ENCODE measurements around the gene ACER3. TPM values are rescaled to one million over a fixed set of nuclear protein-coding genes. Genes with fewer than 3 reads are reported as not detected.
"Not testable (repeated sequence)": the region's sequence is repeated elsewhere in the genome, so short reads cannot be mapped to it uniquely, and the experiment has no call there.

The ACER3 gene
- polyA plus RNA-seq, 5 donors, result 10.7 to 34.6 (median 20.5) TPM

DNA sequence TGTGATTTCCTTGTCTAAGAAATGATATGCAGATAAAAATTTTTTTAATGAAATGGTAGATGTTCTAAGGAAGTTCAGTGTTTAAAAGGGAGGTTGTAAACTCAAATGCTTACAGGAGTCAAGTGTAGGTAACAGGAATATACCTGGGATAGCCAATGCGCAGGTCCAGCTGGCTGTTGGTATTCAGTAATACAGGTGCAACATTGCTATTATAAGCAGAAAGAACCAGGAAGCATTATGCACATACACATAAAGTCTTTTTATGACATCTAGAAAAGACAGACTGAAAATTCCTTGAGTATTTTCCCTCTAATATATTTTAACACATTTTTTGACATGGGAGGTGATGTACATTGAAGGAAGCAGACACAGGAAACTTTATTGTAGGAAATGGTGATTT is 129.9 kb downstream of the ACER3 start:
- no peak for DNase-seq

DNA sequence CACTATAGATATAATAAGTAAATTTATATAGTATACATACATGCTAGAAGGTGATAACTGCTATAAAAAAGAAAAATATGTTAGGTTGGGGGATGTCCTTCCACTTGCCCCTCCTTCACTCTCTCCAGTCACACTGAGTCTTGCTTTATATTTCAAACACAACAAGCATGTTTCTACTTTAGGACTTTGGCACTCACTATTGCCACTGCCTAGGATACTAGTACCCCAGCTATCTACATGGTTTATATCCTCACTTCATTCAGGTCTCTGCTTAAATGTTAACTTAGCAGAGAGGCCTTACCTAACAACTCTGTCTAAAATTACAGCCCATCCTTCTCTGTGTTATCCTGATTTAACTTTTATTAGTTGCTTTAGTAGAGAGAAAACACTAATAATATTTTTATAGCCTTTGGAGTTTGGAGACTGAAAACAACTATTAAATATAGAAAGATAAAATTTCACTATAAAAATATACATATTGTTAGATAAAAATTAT is 134.4 kb downstream of the ACER3 start:
- no peak for DNase-seq

DNA sequence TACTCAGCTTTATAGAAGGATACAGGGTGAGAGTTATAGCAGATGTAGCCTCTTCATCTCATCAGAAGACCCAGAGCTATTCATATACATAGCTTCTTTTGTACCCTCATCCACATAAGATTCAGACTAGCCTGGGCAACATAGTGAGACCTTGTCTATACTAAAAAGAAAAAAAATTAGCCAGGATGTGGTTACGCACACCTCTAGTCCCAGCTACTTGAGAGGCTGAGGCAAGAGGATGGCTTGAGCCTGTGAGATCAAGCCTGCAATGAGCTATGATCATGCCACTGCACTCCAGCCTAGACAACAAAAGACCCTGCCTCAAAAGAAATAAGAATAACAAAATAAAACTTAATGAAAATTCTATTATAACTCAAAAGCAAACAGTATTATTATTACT is 136.8 kb downstream of the ACER3 start:
- no peak for DNase-seq

DNA sequence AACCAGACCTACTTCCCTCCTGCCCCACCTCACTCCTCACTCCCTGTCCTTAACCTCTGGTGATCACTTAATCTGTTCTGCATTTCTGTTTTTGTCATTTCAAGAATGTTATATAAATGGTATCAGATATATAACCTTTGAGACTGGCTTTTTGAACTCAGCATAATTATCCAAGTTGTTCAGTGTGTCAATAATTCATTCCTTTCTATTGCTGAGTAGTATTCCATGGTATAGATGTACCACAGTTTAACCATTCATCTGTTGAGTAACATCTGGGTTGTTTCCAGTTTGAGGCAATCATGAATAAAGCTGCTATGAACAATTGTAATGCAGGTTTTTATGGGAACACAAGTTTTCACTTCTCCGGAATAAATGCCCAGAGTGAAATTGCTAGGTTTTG is 138.9 kb downstream of the ACER3 start:
- DNase-seq, result no peak

DNA sequence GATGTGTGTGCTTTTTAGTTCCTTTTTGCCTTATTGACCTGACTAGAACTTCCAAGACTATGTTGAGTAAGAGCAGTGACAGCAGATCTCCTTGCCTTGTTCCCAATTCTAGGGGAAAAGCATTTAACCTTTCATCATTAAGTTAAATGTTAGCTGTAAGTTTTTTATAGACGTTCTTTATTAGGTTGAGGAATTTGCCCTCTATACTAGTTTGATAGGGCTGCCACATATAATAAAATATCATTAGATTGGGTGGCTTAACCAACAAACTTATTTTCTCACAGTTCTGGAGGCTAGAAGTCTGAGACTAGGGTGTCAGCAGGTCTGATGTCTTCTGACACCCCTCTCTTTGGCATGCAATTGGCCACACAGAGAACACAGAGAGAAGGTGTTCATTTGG is 140.9 kb downstream of the ACER3 start:
- DNase-seq, result no peak

DNA sequence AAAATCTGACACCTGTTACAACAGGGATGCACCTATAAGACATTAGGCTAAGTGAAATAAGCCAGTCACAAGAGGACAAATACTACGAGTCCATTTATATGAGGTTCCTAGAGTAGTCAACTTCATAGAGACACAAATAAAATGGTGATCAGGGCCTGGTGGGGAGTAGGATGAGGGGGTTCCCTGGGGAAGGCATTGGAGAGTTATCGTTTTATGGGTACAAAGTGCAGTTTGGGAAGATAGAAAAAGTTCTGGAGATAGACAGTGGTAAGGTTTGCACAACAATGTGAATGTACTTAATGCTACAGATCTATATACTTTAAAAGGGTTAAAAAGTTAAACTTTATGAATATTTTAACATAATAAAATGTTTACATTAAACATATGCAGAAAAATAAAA is 142.1 kb downstream of the ACER3 start:
- DNase-seq, result no peak

DNA sequence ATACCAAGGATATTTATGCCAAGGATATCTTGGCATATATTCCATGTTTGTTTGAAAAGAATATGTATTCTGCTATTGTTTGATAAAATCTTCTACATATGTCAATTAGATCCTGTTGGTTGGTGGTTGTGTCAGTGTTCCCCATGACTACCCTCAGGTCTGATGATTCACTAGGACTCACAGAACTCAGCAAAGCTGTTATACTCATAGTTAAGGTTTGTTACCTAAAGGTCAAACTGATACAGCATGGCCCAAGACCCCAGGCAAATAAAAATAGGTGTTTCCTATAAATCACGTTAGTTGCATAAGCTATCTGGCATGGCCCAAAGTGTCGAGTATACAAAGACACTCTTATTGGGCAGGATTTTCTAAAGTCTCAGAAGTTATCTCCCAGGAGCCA is 143.2 kb downstream of the ACER3 start:
- DNase-seq, result no peak

DNA sequence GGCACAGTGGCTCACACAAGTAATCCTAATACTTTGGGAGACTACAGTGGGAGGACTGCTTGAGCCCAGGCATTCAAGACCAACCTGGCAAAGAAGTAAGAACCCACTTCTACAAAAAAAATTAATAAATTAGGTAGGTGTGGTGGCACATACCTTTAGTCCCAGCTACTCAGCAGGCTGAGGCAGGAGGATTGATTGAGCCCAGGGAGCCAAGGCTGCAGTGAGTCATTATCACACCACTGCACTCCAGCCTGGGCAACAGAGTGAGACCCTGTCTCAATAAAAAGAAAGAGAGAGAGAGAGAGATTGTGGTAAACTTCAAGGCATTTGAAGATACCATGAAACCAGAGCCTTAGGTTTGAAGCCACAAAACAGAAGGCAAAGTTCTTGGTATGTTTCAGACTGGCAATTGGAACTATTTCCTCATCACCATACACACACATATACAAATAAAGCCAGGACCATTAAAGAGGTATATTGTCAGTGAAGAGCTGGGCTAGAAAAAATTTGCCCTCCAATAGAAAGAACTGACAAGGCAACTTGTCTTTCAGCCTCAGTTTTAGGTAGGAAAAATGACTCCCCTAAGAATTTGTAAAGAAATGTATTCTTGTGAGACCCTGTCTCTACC is 148.9 kb downstream of the ACER3 start:
- DNase-seq, result no peak

DNA sequence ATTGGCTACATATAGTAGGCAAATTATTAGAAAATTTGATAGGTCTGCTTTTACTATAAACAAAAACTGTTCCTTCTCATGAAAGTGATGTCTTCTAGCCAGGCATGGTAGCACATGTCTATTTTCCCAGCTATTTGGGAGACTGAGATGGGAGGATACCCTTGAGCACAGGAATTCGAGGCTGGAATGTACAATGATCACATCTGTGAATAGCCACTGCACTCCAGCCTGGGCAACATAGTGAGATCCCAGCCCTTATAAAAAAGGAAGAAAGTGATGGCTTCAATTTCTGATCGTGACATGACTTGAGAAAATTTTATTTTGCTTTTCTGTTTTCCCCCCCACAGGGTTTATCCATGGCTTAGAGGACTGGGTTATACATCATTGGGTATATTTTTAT is 154.0 kb downstream of the ACER3 start:
- no peak for DNase-seq

DNA sequence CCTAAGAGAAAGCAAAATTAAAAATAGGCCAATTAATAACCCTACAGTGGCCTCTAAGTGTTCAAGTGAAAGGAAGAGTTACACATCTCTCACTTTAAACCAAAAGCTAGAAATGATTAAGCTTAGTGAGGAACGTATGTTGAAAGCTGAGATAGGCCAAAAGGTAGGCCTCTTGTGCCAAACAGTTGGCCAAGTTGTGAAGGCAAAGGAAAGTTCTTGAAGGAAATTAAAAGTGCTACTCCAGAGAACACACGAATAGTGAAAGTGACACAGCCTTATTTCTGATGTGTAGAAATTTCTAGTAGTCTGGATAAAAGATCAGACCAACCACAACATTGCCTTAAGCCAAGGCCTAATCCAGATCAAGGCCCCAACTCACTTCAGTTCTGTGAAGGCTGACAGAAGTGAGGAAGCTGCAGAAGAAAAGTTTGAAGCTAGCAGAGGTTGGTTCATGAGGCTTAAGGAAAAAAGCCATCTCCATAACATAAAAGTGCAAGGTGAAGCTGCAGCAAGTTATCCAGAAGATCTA is 157.7 kb downstream of the ACER3 start:
- not testable (repeated sequence) for DNase-seq

DNA sequence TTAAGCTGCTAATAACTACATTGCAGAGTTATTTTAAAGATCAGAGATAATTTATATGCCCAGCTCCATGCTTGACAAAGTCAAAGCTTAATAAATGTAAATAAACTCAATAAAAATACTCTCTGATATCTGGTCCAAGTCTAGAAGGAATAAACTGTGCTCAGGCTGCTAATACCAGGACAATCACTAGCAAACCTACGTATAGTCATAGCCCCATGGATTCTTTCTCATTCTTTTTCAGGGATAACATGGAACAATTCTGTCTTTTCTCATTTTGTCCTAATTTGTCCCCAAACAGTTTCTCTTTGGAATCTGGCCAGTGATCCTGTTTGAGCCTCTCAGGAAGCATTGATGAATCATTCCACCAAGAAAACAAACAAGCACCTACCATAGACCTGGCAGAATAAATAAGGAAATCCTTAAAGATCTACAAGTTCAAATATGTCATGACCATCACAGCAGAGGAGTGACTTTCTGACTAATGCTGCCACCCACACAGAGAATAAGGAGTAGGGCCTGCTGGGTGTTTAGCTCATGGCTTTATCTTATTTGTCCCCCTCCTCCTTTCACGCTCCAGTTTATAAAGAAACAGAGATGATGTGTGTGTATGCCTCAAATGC is 159.4 kb downstream of the ACER3 start:
- no peak for DNase-seq

DNA sequence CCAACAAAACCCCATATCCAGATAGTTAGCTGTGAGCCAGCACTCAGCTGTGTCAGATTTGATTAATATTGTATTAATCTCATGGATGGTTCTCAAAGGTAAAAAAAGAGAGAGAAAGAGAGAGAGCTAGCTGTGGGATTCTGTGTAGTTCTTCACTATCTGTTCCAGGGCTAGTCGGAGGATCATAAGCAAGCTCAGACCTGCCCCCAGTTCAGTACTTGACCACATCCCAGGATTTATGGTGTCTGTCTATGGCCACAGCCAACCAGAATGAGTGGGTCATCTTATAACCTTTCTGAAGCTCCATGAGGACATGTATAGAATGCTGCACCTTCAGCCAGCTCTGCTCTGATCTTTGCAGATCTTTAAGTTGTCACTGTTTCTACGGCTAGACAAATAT is 160.0 kb downstream of the ACER3 start:
- no peak for DNase-seq

DNA sequence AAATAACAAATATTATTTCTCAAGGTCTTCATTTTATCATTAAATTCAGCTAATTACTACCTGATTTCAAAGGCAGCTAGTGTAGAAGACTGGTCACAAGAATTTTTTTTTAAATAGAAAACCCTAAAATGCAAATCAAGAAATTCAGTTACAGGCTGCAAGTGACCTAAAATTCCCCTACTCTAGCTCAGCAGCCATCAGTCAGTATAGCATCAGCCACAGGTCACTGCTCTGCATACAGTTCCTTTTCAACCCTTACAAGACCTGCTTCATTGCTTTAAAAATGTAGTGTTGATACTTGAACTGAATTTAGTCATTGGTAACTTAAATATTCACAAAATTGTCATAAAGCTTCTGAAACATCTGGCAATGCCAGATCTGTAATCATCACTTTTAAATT is 164.0 kb downstream of the ACER3 start:
- no peak for DNase-seq

DNA sequence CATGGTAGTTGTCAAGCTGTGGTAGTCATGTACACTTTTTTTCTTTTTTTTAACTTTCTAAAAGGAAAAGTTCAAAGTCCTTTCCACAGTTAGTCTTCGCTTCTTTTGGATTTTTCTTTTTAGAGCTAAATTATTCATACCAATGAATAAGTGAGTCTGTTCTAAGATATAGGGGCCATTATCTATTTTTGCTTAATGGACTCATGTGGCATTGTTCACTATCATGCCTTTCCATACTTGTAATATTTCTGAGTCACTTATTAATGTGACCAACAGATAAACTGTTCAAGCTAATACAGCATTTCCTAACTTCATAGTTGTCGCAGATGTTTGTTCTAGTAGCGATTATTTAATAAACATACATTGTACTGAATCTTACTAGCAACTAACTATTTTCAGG is 165.5 kb downstream of the ACER3 start:
- no peak for DNase-seq

DNA sequence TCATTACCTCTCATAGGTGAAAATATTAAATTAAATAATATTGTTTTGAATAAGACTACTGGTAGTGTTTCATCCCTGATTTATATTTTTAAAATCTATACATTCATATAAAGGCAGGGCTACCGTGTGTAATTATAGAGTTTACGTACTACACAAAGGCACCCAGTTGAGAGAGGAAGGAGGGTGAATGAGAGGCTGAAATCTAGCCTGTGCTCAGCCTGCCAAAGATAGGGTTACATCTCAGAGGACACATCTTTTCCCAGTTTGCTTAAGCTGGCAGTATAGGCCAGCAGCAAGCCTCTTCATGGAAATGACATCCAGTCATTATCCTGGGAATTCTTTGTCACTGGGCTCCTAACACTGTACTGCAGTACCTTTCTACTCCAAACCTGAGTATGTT is 166.0 kb downstream of the ACER3 start:
- DNase-seq, result no peak

DNA sequence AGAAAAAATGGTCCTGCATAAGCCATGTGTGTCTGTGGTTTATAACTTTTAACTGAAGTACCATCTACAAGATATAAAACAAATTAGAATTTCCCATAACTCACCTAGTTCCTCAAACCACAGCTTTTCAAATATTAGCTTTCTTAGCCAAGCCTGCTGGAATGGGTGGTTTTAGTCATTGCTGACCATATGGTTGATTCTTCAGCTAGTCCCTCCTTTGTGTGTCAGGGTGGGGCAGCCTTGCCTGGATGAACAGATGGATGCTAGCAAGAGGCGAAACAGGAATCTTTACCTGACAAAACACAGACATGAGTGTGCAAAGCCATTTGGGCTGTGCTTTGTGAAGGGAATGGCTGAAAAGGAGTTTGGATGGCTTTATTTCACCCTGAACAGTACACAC is 166.6 kb downstream of the ACER3 start:
- DNase-seq, result no peak

DNA sequence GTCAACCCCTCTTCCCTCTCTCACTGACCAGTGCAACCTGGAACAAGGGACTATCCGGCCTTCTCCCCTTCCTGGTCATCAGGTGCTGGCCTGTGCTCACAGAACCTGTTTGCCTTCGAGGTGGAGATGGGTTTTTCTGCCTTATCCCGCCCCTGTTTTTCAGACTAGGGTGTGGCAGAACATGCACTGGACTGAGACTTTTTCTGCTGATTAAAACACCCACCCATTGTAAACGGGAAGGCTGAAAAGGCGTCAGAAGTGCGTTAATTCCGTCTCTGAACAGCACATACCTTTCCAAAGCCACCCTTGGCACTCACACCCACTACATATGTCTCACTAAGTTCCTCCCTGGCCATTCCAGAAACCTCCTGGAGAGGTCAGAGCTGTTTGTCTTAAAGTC is 169.1 kb downstream of the ACER3 start:
- DNase-seq, result no peak

DNA sequence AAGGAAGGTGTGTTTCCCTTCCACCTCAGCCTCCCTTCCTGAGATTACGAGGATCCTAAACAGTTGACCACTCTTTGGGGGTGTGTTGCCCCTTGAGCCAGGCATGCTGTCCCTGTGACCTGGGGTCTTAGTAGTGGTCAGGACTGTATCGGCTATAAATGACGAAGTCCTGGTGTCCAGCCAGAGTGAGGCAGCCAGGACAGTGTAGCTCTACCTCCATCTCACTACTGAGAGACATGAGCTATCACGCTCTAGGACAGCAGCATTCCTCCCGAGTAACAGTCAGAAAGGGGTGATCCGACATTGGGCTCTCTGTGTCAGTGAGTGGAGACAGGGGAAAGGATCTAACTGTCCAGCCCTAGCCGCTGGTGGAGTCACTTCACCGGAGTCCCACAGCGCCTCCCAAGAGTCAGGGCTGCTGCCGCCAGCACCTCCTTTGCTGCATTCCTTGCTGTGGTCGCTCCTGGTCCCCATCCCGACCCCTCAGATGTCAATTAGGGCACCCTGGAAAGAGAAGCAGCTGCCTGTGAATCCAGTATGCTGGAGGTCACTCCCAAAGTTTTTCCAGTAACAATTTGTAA is 170.2 kb downstream of the ACER3 start:
- no peak for DNase-seq

DNA sequence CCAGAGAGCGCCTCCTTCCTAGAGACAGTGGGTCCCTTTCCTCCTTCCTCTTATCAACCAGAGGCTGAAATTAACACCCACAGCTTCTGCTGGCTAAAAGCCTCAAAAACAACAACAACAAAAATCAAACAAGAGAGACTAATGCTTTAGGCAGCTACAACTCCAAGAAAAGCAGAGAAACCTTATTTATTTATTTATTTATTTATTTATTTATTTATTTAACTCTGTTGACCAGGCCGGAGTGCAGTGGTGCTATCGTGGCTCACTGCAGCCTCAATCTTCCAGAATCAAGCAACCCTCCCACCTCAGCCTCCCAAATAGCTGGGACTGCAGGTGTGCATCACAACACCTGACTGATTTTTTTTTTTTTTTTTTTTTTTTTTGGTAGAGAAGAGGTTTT is 170.9 kb downstream of the ACER3 start:
- DNase-seq, result no peak

DNA sequence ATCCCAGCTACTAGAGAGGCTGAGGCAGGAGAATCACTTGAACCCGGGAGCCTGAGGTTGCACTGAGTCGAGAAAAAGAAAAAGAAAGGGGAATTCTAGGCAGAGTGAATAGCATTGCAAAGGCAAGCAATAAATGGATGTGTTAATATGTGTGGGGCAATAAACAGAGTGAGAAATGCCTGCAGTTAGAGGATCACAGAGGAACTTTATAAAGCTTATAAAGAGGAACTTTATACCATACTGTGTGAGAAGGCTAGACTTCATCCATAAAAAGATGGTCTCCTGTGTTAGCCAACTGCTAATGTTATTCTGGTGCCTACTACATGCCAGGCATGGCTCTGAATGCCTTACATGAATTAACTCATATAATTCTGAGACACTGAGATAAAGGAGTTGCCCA is 174.3 kb downstream of the ACER3 start:
- DNase-seq, result no peak

DNA sequence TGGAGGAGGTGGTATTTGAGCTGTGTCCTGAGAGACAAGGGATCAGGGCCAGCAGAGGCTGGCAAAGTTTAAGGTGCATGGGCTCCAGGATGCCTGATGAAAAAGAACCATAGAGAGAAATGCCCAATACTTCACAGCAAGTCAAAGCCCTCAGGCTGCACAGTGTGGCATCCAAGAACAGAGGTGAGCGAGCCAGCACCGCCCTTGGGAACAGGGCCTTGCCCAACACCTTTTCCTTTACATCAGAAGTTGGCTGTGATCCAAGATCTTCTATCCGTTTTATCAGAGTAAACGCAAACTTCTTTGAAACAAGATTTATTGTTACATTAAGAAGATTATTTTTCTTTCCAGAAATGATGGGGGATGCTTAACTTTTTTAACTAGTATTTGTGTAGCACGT is 174.9 kb downstream of the ACER3 start:
- no peak for DNase-seq

DNA sequence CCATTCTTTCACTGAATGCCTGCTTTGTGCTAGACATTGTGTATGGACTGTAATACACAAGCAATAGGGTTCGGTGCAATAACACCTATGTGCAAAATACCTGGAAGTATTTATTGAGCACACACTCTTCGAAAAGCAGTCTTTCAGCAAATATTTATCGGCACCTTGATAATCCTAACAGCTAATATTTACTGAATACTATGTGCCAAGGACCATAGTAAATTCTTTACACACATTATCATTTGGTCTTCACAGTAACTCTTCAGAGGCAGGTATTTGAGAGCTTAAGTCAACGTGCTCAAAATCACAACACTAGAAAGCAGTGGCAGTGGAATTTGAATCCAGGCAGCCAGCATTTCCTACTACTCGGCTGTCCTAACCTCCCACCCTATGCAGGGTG is 175.7 kb downstream of the ACER3 start:
- no peak for DNase-seq

DNA sequence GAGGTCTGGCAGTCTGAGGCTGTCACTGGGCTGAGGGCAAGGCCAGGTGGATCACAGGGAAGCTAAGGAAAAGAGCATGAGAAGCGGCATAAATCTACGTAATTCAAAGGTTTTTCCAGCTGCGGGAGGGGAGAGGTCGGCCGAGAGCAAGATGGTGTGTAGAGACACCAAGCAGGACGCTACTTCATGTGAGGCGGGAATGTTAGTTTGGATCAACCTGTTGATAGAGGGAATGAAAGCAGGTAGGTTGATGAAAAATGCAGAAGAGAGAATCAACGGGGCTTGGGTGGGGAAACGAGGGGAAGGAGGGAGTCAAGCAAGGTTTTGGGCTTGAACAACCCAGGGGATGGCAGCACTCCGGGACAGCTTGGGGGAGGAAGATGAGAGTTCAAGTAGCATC is 176.3 kb downstream of the ACER3 start:
- DNase-seq, result no peak
